ENCODE results near the gene ATXN7L1.

Gene ATXN7L1

GRCh38 chr7:105876091-105876963, at the start of gene ATXN7L1:
TSS of gene ATXN7L1 (minus strand) at chr7:105876599. CDS start at chr7:105876558, 41 bp downstream.
- Mint-ChIP-seq H3K27ac (peak within 1 kb of the TSS; percentile 86), H3K36me3 (peaks cover 14% of the 10 kb centered on the region), H3K9me3 (no peaks in the 10 kb centered on the region), H3K4me3 (peak within 1 kb of the TSS; percentile 99), H3K4me1 (peaks cover 41% of the 10 kb centered on the region), H3K27me3 (peaks cover 24% of the 10 kb centered on the region)
- DNase-seq: peak; percentile 93
- CTCF ChIA-PET: interaction anchor here (0.6 to 3.2 kb wide), 11 partner anchors 12 to 166 kb away, joined by 3 to 22 read pairs (median 3); no protein-coding TSS in a partner anchor

GRCh38 chr7:105926131-105926530, 49.7 kb upstream of the ATXN7L1 start:
- peaks cover 31% of the 10 kb centered on the region for H3K36me3 Mint-ChIP-seq
- H3K9me3 Mint-ChIP-seq: peaks cover 11% of the 10 kb centered on the region
- no peak overlapping the region for H3K4me3 Mint-ChIP-seq
- no peak for DNase-seq
- CTCF ChIA-PET: interaction anchor here (2.1 kb wide), 1 partner anchor 8 kb away, joined by 8 read pairs; no protein-coding TSS in a partner anchor
- peaks cover 42% of the 10 kb centered on the region for H3K4me1 Mint-ChIP-seq
- H3K27me3 Mint-ChIP-seq: peaks cover 15% of the 10 kb centered on the region
- peak overlapping the region; percentile 94 for H3K27ac Mint-ChIP-seq

DNA sequence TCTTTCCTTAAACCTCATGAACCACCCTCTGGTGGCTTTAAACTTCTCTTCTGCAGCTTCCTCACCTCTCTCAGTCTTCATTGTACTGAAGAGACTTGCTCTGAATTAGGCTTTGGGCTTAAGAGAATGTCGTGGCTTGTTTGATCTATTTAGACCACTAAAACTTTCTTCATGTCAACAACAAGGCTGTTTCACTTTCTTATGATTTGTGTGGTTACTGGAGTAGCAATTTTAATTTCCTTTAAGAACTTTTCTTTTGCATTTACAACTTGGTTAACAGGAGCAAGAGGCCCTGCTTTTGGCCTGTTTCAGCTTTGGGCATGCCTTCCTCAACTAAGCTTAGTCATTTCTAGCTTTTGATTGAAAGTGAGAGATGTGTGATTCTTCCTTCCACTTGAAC, 48.5 kb upstream of the ATXN7L1 start:
- H3K9me3 Mint-ChIP-seq: peaks cover 13% of the 10 kb centered on the region
- CTCF ChIA-PET: interaction anchor here (1.2 to 3.0 kb wide), 4 partner anchors 10 to 230 kb away, joined by 4 to 14 read pairs (median 6); no protein-coding TSS in a partner anchor
- peaks cover 42% of the 10 kb centered on the region for H3K4me1 Mint-ChIP-seq
- H3K36me3 Mint-ChIP-seq: peaks cover 34% of the 10 kb centered on the region
- H3K27ac Mint-ChIP-seq: peak overlapping the region; percentile 94
- H3K4me3 Mint-ChIP-seq: peak overlapping the region; percentile 0
- peak; percentile 59 for DNase-seq
- H3K27me3 Mint-ChIP-seq: peaks cover 11% of the 10 kb centered on the region

DNA sequence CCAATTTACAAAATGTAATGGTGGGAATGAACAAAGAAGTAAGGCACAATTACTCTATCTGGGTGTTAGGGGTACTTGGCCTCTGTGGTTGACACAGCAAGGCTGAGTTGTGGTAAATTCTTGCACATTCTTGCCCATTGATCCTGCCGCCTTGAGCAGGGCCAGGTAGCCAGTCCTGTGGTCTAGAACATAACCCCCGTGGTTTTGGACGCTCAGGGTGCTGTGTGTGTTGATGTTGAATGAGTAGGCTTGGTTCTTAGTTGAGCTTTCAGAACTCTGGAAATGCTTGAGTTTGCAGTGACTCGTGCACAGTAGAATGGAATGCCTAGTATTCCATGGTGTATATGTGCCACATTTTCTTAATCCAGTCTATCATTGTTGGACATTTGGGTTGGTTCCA, 44.4 kb upstream of the ATXN7L1 start:
- H3K9me3 Mint-ChIP-seq: peaks cover 14% of the 10 kb centered on the region
- DNase-seq: no peak
- CTCF ChIA-PET: no interaction called here

DNA sequence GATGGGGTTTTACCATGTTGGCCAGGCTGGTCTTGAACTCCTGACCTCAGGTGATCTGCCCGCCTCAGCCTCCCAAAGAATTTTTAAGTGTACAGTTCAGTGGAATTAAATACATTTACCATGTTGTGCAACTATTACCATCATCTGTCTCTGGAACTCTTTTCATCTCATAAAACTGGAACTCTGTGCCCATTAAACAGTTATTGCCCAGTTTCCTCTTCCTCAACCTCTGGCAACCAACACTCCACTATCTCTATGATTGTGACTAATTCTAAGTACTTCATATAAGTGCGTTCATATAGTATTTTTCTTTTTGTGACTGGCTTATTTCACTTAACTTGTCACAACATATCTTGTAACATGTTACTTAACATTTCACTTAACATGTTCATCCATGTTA, 41.3 kb upstream of the ATXN7L1 start:
- peaks cover 4% of the 10 kb centered on the region for H3K9me3 Mint-ChIP-seq
- no peak overlapping the region for H3K27ac Mint-ChIP-seq
- no peaks in the 10 kb centered on the region for H3K27me3 Mint-ChIP-seq
- CTCF ChIA-PET: no interaction called here
- H3K4me3 Mint-ChIP-seq: no peak overlapping the region
- no peak for DNase-seq
- H3K4me1 Mint-ChIP-seq: no peaks in the 10 kb centered on the region
- peaks cover 19% of the 10 kb centered on the region for H3K36me3 Mint-ChIP-seq

More for the DNA sequence above, 44.4 kb upstream of the ATXN7L1 start:
- Mint-ChIP-seq H3K36me3 (peaks cover 35% of the 10 kb centered on the region), H3K4me3 (no peak overlapping the region), H3K27ac (no peak overlapping the region), H3K4me1 (peaks cover 28% of the 10 kb centered on the region), H3K27me3 (no peaks in the 10 kb centered on the region)

DNA sequence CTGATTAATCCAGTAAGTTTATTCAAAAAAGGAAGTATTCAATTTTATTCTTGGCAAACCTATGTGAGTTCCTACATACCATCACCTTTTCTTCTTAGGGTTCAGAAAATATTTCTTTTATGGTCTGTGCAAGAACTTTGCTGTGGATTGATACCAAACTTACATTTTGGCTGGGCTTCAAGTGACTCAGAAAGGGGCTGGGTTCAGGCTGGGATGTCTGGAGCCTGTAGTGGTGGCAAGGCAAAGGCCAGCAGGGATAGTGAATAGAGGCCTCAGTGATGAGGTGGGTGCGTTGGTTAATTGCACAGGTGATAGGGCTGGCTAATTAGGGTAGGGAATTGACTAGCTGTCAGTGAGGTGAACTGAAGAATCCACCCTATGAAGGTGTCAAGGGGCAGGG, 40.2 kb upstream of the ATXN7L1 start:
- H3K27ac Mint-ChIP-seq: no peak overlapping the region
- H3K36me3 Mint-ChIP-seq: peaks cover 14% of the 10 kb centered on the region
- H3K27me3 Mint-ChIP-seq: no peaks in the 10 kb centered on the region
- H3K4me1 Mint-ChIP-seq: no peaks in the 10 kb centered on the region
- CTCF ChIA-PET: no interaction called here
- H3K9me3 Mint-ChIP-seq: peaks cover 4% of the 10 kb centered on the region
- no peak overlapping the region for H3K4me3 Mint-ChIP-seq
- DNase-seq: no peak

- no peak overlapping the region for H3K27ac Mint-ChIP-seq
- peaks cover 4% of the 10 kb centered on the region for H3K4me1 Mint-ChIP-seq
- CTCF ChIA-PET: no interaction called here
These were observed 37.5 kb upstream of the ATXN7L1 start for GRCh38 chr7:105913947-105914346.

GRCh38 chr7:105911961-105912575, 35.7 kb upstream of the ATXN7L1 start:
- Mint-ChIP-seq H3K4me3 (no peak overlapping the region), H3K27me3 (no peaks in the 10 kb centered on the region), H3K9me3 (peaks cover 7% of the 10 kb centered on the region), H3K27ac (no peak overlapping the region), H3K4me1 (peaks cover 4% of the 10 kb centered on the region), H3K36me3 (peaks cover 12% of the 10 kb centered on the region)
- DNase-seq: no peak
- CTCF ChIA-PET: interaction anchor here (1.0 kb wide), 1 partner anchor 147 kb away, joined by 3 read pairs; no protein-coding TSS in a partner anchor

More at GRCh38 chr7:105913947-105914346, 37.5 kb upstream of the ATXN7L1 start:
- peaks cover 7% of the 10 kb centered on the region for H3K9me3 Mint-ChIP-seq
- peaks cover 17% of the 10 kb centered on the region for H3K36me3 Mint-ChIP-seq
- no peaks in the 10 kb centered on the region for H3K27me3 Mint-ChIP-seq
- no peak overlapping the region for H3K4me3 Mint-ChIP-seq
- no peak for DNase-seq

DNA sequence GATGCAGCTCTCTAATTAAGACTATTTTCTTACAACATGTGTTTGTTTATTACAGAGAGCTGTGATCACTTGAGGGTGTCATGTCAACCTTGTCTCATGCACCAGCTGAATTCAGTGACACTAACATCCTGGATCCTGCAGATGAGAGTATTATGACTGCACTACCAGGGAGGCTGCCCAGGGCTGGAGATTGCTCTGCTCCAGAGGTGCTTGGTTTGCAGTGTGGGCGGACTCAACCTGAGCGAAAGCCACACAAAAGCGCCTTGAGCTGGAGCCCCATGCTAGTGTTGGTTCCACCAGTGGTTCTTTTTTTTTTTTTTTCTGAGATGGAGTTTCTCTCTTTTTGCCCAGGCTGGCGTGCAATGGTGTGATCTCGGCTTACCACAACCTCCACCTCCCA, 33.8 kb upstream of the ATXN7L1 start:
- DNase-seq: peak; percentile 26
- CTCF ChIA-PET: no interaction called here
- no peaks in the 10 kb centered on the region for H3K27me3 Mint-ChIP-seq
- H3K27ac Mint-ChIP-seq: no peak overlapping the region
- peaks cover 12% of the 10 kb centered on the region for H3K36me3 Mint-ChIP-seq
- peaks cover 4% of the 10 kb centered on the region for H3K4me1 Mint-ChIP-seq
- peaks cover 7% of the 10 kb centered on the region for H3K9me3 Mint-ChIP-seq
- no peak overlapping the region for H3K4me3 Mint-ChIP-seq

DNA sequence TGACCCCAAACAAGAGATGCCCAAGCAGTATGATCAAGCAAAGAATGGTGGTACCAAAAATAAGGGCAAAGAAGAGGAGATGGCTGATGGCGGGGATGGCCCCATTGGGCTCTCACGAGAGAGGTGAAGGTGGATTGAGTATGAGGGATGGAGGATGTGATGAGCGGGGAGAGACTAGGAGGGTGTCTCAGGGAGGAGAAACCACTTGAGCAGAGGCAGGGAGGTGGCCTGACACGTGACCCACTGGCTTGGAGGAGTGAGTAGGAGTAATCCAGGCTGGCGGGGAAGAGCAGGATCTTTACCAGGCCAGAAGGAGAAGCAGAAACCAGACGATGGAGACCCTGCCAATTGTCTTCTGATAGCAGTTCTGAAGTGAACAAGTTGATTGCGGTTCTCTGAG, 33.3 kb upstream of the ATXN7L1 start:
- CTCF ChIA-PET: no interaction called here

DNA sequence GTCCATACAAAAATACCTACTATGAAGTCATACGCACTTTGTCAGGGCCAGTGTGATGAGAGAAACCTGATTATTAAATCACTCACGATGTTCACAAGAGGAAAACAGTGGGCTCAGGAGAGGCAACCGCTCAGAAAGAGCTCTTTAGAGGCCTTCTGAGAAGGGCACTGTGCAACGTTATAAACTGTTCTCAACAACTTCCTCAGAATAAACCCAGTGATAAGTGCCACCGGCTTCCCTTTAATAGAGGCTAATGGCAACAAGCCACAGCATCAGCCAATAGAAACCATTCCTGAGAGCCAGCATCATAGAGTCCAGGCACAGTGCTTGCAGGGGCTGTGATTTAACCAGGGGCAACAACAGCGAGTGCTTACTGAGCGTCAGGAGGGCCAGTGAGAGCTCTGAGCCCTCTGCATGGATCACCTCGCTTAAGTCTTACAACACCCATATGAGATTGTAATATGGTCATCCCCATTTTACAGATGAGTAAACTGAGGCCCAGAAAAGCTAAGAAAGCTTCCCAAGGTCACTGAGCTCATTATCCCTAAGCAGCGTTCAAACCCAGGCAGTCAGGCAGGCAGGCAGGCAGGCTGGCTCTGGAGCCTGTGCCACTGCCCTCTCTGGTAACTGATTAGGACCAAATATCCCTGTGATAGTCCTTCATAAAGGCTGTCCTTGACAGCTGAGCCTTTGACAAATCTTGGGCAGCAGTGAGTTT, 30.9 kb upstream of the ATXN7L1 start:
- DNase-seq: no peak
- CTCF ChIA-PET: no interaction called here
- Mint-ChIP-seq H3K9me3 (peaks cover 7% of the 10 kb centered on the region), H3K4me1 (peaks cover 4% of the 10 kb centered on the region), H3K27me3 (no peaks in the 10 kb centered on the region), H3K4me3 (no peak overlapping the region), H3K36me3 (peaks cover 12% of the 10 kb centered on the region), H3K27ac (no peak overlapping the region)

More for the DNA sequence above, 33.3 kb upstream of the ATXN7L1 start:
- no peak for DNase-seq
- H3K36me3 Mint-ChIP-seq: peaks cover 12% of the 10 kb centered on the region
- peaks cover 7% of the 10 kb centered on the region for H3K9me3 Mint-ChIP-seq
- H3K27ac Mint-ChIP-seq: no peak overlapping the region
- H3K27me3 Mint-ChIP-seq: no peaks in the 10 kb centered on the region
- H3K4me3 Mint-ChIP-seq: no peak overlapping the region
- peaks cover 4% of the 10 kb centered on the region for H3K4me1 Mint-ChIP-seq

GRCh38 chr7:105906695-105907094, 30.3 kb upstream of the ATXN7L1 start:
- Mint-ChIP-seq H3K9me3 (peaks cover 7% of the 10 kb centered on the region), H3K4me3 (no peak overlapping the region), H3K4me1 (peaks cover 4% of the 10 kb centered on the region), H3K27me3 (no peaks in the 10 kb centered on the region), H3K36me3 (peaks cover 12% of the 10 kb centered on the region), H3K27ac (no peak overlapping the region)
- CTCF ChIA-PET: no interaction called here
- DNase-seq: no peak

DNA sequence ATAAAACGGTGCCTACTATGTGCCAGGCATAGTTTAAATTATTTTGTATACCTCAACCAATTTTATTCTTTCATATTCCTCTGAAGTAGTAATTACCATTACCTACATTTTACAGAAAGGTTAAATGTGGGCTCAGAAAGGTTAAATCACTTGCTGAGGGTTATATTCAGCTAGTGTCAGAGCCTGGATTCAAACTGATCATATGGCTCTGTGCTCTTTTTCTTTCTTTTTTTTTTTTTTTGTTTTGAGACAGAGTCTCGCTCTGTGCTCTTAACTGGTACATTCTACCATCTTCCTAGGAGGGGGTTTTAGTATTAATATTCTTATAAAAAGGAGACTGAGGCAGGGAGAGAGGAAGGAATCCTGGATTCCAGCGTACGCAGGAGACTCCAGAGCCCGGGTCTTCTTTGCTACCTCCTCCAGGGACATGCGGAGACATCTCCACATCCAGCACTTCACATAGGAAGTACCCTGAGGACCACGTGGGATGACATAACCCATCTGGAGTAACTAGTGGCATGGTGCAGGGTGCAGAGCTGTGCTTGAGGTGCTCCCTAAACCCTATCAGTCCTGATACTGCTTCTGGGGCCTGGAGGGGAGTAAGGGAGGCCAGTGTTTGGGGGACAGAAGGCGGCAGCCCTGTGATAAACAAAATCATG, 29.6 kb upstream of the ATXN7L1 start:
- Mint-ChIP-seq H3K27me3 (no peaks in the 10 kb centered on the region), H3K4me3 (no peak overlapping the region), H3K27ac (no peak overlapping the region), H3K4me1 (peaks cover 4% of the 10 kb centered on the region), H3K9me3 (peaks cover 5% of the 10 kb centered on the region), H3K36me3 (peaks cover 9% of the 10 kb centered on the region)
- DNase-seq: no peak
- CTCF ChIA-PET: no interaction called here
